BE2C (cell line): Measurements from ENCODE around the gene C2CD3.

Experiments
- DNase-seq: peaks from one replicate; pipeline ENCODE4 v3.0.0-alpha.2; 2020
- H3K27me3 ChIP-seq: fragments of 250-450 bp; sonication (Bioruptor Pico); 2 replicates; pipeline ENCODE4 v1.5.1; 2020; ENCODE audit warnings: mild to moderate bottlenecking
- H3K36me3 ChIP-seq: fragments of 250-450 bp; sonication (Bioruptor Pico); 2 replicates; pipeline ENCODE4 v1.5.1; 2020; ENCODE audit warnings: mild to moderate bottlenecking
- H3K4me1 ChIP-seq: fragments of 250-450 bp; sonication (Bioruptor Pico); 2 replicates; pipeline ENCODE4 v1.5.1; 2020
- H3K4me3 ChIP-seq: 2 replicates; pipeline ENCODE4 v1.5.1; 2011; ENCODE audit warnings: low read depth, low read length
- H3K9me3 ChIP-seq: fragments of 250-450 bp; sonication (Bioruptor Pico); 2 replicates; pipeline ENCODE4 v1.5.1; 2020
- TF ChIP-seq, protein P1 (sequence below): IDR thresholded peaks from 2 replicates; pipeline ENCODE4 v1.5.1; 2012; ENCODE audit warnings: mild to moderate bottlenecking, low read depth, low read length

C2CD3 gene

DNA sequence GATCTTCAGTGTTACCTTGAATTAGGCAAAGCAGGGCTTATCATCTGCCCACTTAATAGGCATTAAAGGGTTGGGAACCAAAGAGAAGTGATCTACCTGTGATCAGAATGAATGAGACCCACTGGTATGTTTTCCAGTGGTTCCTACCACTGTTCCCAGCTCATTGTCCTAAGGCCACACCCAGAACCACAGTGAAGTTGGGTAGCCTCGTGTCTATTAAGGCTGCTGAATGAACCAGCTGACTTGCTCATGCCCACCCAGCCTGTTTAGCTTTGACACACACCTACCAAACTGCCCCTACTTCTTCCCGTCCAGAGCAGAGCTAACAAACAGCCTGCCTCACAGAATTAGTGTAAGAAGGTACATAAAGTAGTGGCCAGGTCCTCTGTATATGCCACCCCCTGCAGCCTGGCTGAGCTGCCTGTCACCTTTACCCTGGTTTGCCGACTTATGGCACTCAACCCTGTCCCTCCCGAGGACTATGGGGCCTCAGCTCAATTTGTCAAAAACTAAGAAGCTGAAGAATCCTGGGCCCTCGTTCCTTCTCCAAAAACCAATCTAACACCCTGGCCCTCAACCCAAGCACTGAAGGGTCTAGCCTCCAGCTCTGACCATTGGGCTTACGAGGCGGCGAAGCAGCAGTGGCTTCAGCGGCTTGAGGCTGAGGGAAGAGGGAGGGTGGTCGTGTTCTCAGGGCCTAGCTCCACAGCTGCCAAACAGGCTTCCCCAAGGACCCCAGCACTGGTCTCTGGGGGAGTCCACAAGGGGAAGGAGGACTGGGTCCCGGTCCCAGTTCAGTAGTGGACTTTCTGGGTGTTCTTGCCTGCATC is 198.0 kb downstream of the C2CD3 start:
- peaks cover 34% of the 10 kb centered on the region for H3K36me3 ChIP-seq
- H3K4me3 ChIP-seq: no peak overlapping the region
- TF ChIP-seq, protein P1, sequence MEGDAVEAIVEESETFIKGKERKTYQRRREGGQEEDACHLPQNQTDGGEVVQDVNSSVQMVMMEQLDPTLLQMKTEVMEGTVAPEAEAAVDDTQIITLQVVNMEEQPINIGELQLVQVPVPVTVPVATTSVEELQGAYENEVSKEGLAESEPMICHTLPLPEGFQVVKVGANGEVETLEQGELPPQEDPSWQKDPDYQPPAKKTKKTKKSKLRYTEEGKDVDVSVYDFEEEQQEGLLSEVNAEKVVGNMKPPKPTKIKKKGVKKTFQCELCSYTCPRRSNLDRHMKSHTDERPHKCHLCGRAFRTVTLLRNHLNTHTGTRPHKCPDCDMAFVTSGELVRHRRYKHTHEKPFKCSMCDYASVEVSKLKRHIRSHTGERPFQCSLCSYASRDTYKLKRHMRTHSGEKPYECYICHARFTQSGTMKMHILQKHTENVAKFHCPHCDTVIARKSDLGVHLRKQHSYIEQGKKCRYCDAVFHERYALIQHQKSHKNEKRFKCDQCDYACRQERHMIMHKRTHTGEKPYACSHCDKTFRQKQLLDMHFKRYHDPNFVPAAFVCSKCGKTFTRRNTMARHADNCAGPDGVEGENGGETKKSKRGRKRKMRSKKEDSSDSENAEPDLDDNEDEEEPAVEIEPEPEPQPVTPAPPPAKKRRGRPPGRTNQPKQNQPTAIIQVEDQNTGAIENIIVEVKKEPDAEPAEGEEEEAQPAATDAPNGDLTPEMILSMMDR: no peak
- no peak for DNase-seq
- H3K9me3 ChIP-seq: no peaks in the 10 kb centered on the region
- H3K27me3 ChIP-seq: no peaks in the 10 kb centered on the region
- H3K4me1 ChIP-seq: no peaks in the 10 kb centered on the region

DNA sequence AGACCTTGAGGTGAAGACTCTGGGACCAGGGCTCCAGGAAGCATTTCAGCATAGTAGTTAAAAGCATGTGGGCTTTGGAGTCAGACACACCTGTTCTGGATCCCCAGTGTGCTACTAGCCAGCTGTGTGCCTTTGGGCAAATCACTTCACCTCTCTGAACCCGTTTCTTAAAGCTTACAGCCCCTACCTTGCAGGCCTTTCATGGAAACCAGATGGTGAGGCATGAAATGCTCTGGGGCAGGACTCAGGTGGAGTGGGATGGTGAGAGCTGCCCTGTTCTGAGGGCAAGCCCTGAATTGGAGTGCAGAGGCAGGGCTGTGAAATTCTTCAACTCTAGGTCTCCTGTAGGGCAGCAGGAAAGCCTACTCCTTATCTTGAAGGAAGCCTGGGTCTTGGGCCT is 198.6 kb downstream of the C2CD3 start:
- Histone ChIP-seq H3K4me3 (no peak overlapping the region), H3K27me3 (no peaks in the 10 kb centered on the region), H3K9me3 (no peaks in the 10 kb centered on the region), H3K36me3 (peaks cover 28% of the 10 kb centered on the region), H3K4me1 (no peaks in the 10 kb centered on the region)
- TF ChIP-seq, protein P1: no peak
- DNase-seq: no peak

DNA sequence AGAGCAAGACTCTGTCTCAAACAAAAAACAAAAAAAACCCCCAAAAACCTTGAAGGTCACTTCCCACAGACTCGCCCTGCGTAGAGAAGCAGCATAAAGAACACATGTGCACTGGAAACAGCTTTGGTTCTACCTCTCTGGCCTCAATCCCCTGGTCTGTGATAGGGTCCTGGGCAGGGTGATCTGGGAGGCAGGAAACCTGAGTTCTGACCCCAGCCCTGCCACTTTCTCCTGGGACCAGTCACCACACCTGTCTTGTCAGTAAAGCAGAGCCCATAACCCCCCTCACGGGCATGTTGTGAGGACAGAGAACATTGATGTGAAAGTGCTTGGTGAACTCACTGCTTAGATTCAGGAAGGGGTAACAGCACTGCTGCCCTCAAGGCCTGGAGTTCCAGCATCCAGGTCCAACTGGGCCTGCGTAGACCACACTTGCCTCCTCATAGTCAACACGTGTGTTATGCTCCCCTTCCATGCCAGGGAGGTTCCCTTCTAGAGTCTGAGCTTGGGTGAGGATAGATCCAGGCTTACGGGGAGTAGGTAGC is 199.6 kb downstream of the C2CD3 start:
- Histone ChIP-seq H3K27me3 (no peaks in the 10 kb centered on the region), H3K9me3 (no peaks in the 10 kb centered on the region), H3K36me3 (peaks cover 18% of the 10 kb centered on the region), H3K4me3 (no peak overlapping the region), H3K4me1 (no peaks in the 10 kb centered on the region)
- no peak for DNase-seq
- TF ChIP-seq, protein P1: no peak

DNA sequence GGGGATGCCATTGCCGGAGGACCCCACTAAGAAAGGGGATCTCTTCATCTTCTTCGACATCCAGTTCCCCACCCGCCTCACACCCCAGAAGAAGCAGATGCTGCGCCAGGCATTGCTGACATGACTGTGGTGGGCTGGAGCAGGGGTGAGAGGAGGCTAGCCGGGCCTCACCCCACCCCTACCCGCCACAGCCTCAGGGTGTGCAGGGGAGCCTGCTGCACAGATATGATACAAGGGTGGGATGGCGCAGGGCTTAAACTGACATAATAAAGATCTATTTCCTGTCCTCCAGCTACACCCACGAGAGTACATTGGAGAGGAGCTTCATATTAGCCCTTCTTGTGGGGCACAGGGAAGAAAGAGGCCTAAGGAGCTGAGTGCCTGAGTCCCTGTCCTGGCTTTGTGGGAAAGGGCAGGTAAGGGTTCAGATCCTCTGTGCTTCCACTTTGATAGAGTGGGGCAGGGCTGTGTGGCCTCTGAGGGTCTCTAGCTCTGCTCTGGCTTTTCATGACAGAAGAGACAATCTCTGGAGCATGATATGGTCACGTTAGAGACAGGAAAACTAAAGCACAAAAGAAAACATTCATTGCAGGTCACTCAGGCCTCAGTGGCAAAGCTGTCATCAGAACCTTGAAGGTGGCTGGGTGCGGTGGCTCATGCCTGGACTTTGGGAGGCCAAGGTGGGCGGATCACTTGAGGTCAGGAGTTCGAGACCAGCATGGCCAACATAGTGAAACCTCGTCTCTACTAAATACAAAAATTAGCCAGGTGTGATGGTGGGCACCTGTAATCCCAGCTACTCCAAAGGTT is 200.6 kb downstream of the C2CD3 start:
- DNase-seq: peak; percentile 46
- TF ChIP-seq, protein P1: no peak
- Histone ChIP-seq H3K9me3 (no peaks in the 10 kb centered on the region), H3K4me3 (no peak overlapping the region), H3K27me3 (no peaks in the 10 kb centered on the region), H3K4me1 (no peaks in the 10 kb centered on the region), H3K36me3 (peaks cover 9% of the 10 kb centered on the region; the same call in 1 of the 2 replicates)

DNA sequence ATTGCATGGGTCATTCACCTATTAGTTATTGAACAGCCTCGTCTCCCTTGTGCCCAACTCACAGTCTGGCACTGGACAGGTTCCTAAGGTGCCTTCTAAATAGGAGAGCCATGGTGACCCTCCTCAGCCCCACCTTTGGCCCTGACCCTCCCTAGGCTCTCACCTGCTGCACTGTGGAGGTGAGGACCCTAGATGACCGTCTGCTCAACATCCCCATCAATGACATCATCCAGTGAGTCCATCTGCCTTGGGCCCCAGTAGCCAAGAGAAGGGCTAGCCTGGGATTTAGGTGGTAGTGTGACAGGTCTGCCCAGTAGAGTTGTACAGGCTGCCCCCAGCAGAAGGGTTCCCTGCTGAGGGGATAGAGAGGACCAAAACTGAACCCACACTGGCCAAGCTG is 201.7 kb downstream of the C2CD3 start:
- Histone ChIP-seq H3K4me3 (no peak overlapping the region), H3K36me3 (0 out of 2 replicates have a peak, but pooled peaks cover 1% of the 10 kb centered on the region), H3K9me3 (no peaks in the 10 kb centered on the region), H3K27me3 (no peaks in the 10 kb centered on the region), H3K4me1 (no peaks in the 10 kb centered on the region)
- TF ChIP-seq, protein P1: no peak
- no peak for DNase-seq
